IMR-90 (cell line): ENCODE measurements around the gene MACF1. TPM values are rescaled to one million over a fixed set of nuclear protein-coding genes. Genes with fewer than 3 reads are reported as not detected.

ENCODE experiments used
- ATAC-seq: fragments of 200-7000 bp; cut with Tn5 transposase; 2 replicates; pipeline ENCODE4 v1.9.1; 2020; ENCODE audit warnings: low read depth, mild to moderate bottlenecking, moderate library complexity
- BruUV-seq: library from RNA; stranded (reverse); fragments of 400-500 nt; replicated peaks from 2 replicates; lab custom pipeline; 2021; lab: Mats Ljungman, UMichigan
- CTCF ChIA-PET: fragments of 300-600 bp; formaldehyde crosslinking; extraction: SDS; loops from one replicate; lab custom pipeline; 2021; ENCODE audit warnings: antibody characterized with exemption; lab: Yijun Ruan, JAX
- POLR2A ChIA-PET: fragments of 300-600 bp; sonication (Branson Sonifier 250); formaldehyde crosslinking; loops from one replicate; lab custom pipeline; 2022; ENCODE audit warnings: antibody characterized with exemption; ENCODE audit not compliant: unreplicated experiment; lab: Charles Lee
- DNase-seq: peaks from one replicate; pipeline ENCODE4 v3.0.0; 2013
- H2AFZ ChIP-seq: replicated peaks from 2 replicates; pipeline ENCODE3; 2013; ENCODE audit warnings: low read length, mild to moderate bottlenecking; ENCODE audit not compliant: poor library complexity
- H2AK5ac ChIP-seq: 2 replicates; pipeline ENCODE4 v1.6.1; 2013; ENCODE audit warnings: low read depth, low read length, inconsistent platforms
- H2AK9ac ChIP-seq: replicated peaks from 2 replicates; pipeline ENCODE3; 2013; ENCODE audit warnings: mild to moderate bottlenecking, low read depth, low read length, moderate library complexity; ENCODE audit not compliant: poor library complexity
- H2BK120ac ChIP-seq: 2 replicates; pipeline ENCODE4 v1.6.1; 2013; ENCODE audit warnings: low read depth, low read length, inconsistent platforms
- H2BK15ac ChIP-seq: 3 replicates; pipeline ENCODE4 v1.6.1; 2013; ENCODE audit warnings: low read depth, low read length, inconsistent platforms
- H2BK20ac ChIP-seq: 2 replicates; pipeline ENCODE4 v1.6.1; 2013; ENCODE audit warnings: low read depth, mild to moderate bottlenecking, inconsistent platforms, low read length, moderate library complexity
- H2BK5ac ChIP-seq: 2 replicates; pipeline ENCODE4 v1.6.1; 2013; ENCODE audit warnings: mild to moderate bottlenecking, low read depth, low read length, inconsistent platforms; ENCODE audit not compliant: poor library complexity, severe bottlenecking
- H3K14ac ChIP-seq: replicated peaks from 2 replicates; pipeline ENCODE4 v1.6.1; 2013; ENCODE audit warnings: low read depth, low read length, inconsistent platforms
- H3K18ac ChIP-seq: 2 replicates; pipeline ENCODE4 v1.6.1; 2013; ENCODE audit warnings: low read depth, low read length, control low read depth
- H3K23ac ChIP-seq: 2 replicates; pipeline ENCODE4 v1.6.1; 2013; ENCODE audit warnings: low read depth, low read length, inconsistent platforms
- H3K27ac ChIP-seq: 2 replicates; pipeline ENCODE4 v1.5.1; 2013; ENCODE audit warnings: mild to moderate bottlenecking, control low read depth, low read length; ENCODE audit not compliant: insufficient read depth
- H3K27me3 ChIP-seq: 2 replicates; pipeline ENCODE4 v1.6.1; 2013; ENCODE audit warnings: low read length; ENCODE audit not compliant: control insufficient read depth, insufficient read depth
- H3K36me3 ChIP-seq: 2 replicates; pipeline ENCODE4 v1.6.1; 2013; ENCODE audit warnings: low read length, mixed read lengths; ENCODE audit not compliant: control insufficient read depth, insufficient read depth
- H3K4ac ChIP-seq: 2 replicates; pipeline ENCODE4 v1.6.1; 2013; ENCODE audit warnings: low read depth, low read length, inconsistent platforms
- H3K4me1 ChIP-seq: 2 replicates; pipeline ENCODE4 v1.6.1; 2013; ENCODE audit warnings: low read length, mixed read lengths; ENCODE audit not compliant: control insufficient read depth, insufficient read depth
- H3K4me2 ChIP-seq: 2 replicates; pipeline ENCODE4 v1.6.1; 2013; ENCODE audit warnings: low read depth, mild to moderate bottlenecking, control low read depth, low read length, moderate library complexity
- H3K4me3 ChIP-seq: 2 replicates; pipeline ENCODE4 v1.5.1; 2013; ENCODE audit warnings: low read depth, mild to moderate bottlenecking, control low read depth, low read length, moderate library complexity; ENCODE audit not compliant: insufficient read depth
- H3K56ac ChIP-seq: 2 replicates; pipeline ENCODE4 v1.6.1; 2013; ENCODE audit warnings: low read length, inconsistent platforms; ENCODE audit not compliant: insufficient read depth; ENCODE audit errors: extremely low read depth
- H3K79me1 ChIP-seq, 2 experiments: 2 replicates each; pipeline ENCODE4 v1.6.1; 2013; ENCODE audit warnings: low read length in 2 of 2, inconsistent platforms in 1 of 2, low read depth in 1 of 2
- H3K9ac ChIP-seq: 2 replicates; pipeline ENCODE4 v1.6.1; 2013; ENCODE audit warnings: low read depth, low read length, control low read depth
- H3K9me1 ChIP-seq: 2 replicates; pipeline ENCODE4 v1.6.1; 2013; ENCODE audit warnings: low read length, inconsistent platforms; ENCODE audit not compliant: insufficient read depth
- H3K9me3 ChIP-seq: 2 replicates; pipeline ENCODE4 v1.6.1; 2013; ENCODE audit warnings: low read length; ENCODE audit not compliant: control insufficient read depth, insufficient read depth
- H4K20me1 ChIP-seq: 2 replicates; pipeline ENCODE4 v1.6.1; 2013; ENCODE audit warnings: low read length, inconsistent platforms; ENCODE audit not compliant: insufficient read depth
- H4K5ac ChIP-seq: 2 replicates; pipeline ENCODE4 v1.6.1; 2013; ENCODE audit warnings: mild to moderate bottlenecking, low read depth, low read length, control low read depth
- H4K8ac ChIP-seq, 2 experiments: 2 replicates each; pipeline ENCODE4 v1.6.1; 2013; ENCODE audit warnings: low read depth in 2 of 2, low read length in 2 of 2, control low read depth in 1 of 2, inconsistent platforms in 1 of 2
- H4K91ac ChIP-seq: 2 replicates; pipeline ENCODE4 v1.6.1; 2013; ENCODE audit warnings: low read depth, low read length, inconsistent platforms; ENCODE audit not compliant: insufficient read depth
- MAFK ChIP-seq: IDR thresholded peaks from 2 replicates; pipeline ENCODE4 v1.6.1; 2012; ENCODE audit warnings: low read depth, low read length, improper control_type of control experiment
- POLR2A ChIP-seq: IDR thresholded peaks from 2 replicates; pipeline ENCODE4 v1.6.1; 2012; ENCODE audit warnings: mild to moderate bottlenecking, low read depth, low read length
- WGBS, 2 experiments: methylation state at CpG; one replicate each; pipeline versions ENCODE4 v1.1.5 to v1.1.7; 2013; ENCODE audit warnings: missing lambda C conversion rate in 2 of 2; ENCODE audit not compliant: insufficient read length in 1 of 2; ENCODE audit errors: extremely low coverage in 2 of 2; 5-methylcytosine and 5-hydroxymethylcytosine counted together
- dilution Hi-C: fragments of 300-500 bp; cut with HindIII; formaldehyde crosslinking; loops from one replicate; pipeline ENCODE4 v1.14.3; 2018; ENCODE audit warnings: low sequenced_read_pairs; ENCODE audit not compliant: unreplicated experiment
- in situ Hi-C: fragments of 300-500 bp; cut with MboI; formaldehyde crosslinking; loops from 3 replicates; pipeline ENCODE4 v1.14.3; 2019; ENCODE audit warnings: low sequenced_read_pairs, inconsistent platforms, mixed read lengths
- intact Hi-C: fragments of 100-400 bp; cut with micrococcal nuclease; formaldehyde crosslinking; loops from 2 replicates; pipeline ENCODE4 v1.10.0; 2022
- polyA plus RNA-seq, 3 experiments: library from polyadenylated mRNA; depleted of rRNA; stranded (reverse); fragments of >200 nt; gene quantifications; 2 replicates each; pipeline ENCODE4 v1.2.3, GENCODE V29; 2012; ENCODE audit warnings: low replicate concordance in 1 of 3
- total RNA-seq: library from RNA; depleted of rRNA; stranded (reverse); fragments of >200 nt; gene quantifications from 2 replicates; pipeline ENCODE4 v1.2.3, GENCODE V29; 2012

MACF1 gene
- total and polyA plus RNA-seq, 2 of the 4 experiments (the other 2 are of a cell fraction) = 67.6 to 369 TPM

DNA sequence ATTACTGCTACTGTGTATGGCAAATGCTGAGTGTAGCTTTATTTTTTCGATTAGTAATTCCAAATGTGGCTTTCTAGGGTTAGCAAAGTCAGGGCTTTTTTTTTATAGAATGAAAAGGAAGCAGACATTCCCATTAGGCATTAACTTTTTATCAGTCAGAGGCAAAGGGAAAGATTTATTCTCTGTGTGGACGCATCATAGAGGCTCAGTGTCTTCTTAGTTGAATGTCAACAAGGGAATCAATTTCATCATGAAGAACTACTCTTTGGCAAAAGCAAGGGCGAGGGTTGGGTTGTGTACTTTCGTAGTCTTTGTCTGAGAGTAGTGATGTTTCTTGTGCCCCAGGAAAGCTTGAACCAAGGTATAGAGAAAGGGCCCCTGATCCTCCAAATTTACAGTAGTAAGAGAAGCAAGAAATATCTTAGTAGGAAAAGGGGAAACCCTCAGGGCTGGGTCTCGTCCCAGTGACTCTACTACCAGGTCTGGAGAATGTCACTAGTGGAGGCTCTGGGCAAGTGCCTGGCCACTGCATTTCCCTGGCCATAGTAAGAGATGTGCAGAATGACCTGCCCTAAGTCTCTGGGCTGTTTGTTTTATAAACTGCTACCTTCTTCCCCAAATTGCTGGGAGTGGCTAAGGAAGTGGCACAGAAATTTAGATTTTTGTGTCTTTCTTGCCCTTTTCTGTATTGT lies 30.0 kb upstream of the MACF1 start:
- ChIA-PET POLR2A (no interaction called here), CTCF (interaction anchor here (0.9 kb wide), 1 partner anchor 30 kb away, joined by 3 read pairs; no protein-coding TSS in a partner anchor)
- Histone ChIP-seq H2BK5ac (peak overlapping the region; percentile 62), H3K79me1 (peaks cover 20 to 64% of the 10 kb centered on the region in 2 experiments), H4K8ac (peak overlapping the region in 1 of 2 experiments; percentile 7; a peak in 2 of 4 replicates), H2AFZ (no peak overlapping the region), H3K14ac (no peak overlapping the region; the same call in 1 of the 2 replicates), H3K4me3 (no peak overlapping the region), H4K20me1 (peaks cover 12% of the 10 kb centered on the region), H2BK120ac (peak overlapping the region; percentile 22; the same call in 1 of the 2 replicates), H4K91ac (peak overlapping the region; percentile 29; the same call in 1 of the 2 replicates), H4K5ac (peak overlapping the region; percentile 6), H3K23ac (peak overlapping the region; percentile 66; the same call in 1 of the 2 replicates), H2BK15ac (peak overlapping the region; percentile 13; the same call in 1 of the 3 replicates), H3K27me3 (no peaks in the 10 kb centered on the region), H3K9me3 (no peaks in the 10 kb centered on the region), H3K36me3 (no peaks in the 10 kb centered on the region), H3K56ac (no peak overlapping the region), H2BK20ac (no peak overlapping the region), H3K27ac (peak overlapping the region; percentile 61; the same call in 1 of the 2 replicates), H3K4me2 (no peak overlapping the region), H3K4me1 (peaks cover 30% of the 10 kb centered on the region), H2AK9ac (no peak overlapping the region), H3K4ac (peak overlapping the region; percentile 38; the same call in 1 of the 2 replicates), H3K9ac (no peak overlapping the region), H3K18ac (peak overlapping the region; percentile 3), H3K9me1 (peaks cover 16% of the 10 kb centered on the region), H2AK5ac (no peak overlapping the region)
- TF ChIP-seq MAFK (0 out of 2 replicates have a peak, but pooled peaks have one; percentile 5), POLR2A (no peak)
- no peak for DNase-seq
- dilution Hi-C loops (no loop called here), in situ Hi-C loops (no loop called here), intact Hi-C loops (no loop called here)
- ATAC-seq = no peak
- no TSS peak for BruUV-seq
- no CpG with 5 or more reads among the region's 5 CpGs for WGBS, 2 experiments
